OCI-LY3 (cell line): ENCODE measurements around the gene IGSF23.

Experiments used
- CTCF ChIP-seq: fragments of 200-600, 300-600 bp; sonication (generic); IDR thresholded peaks from 2 replicates; pipeline ENCODE4 v1.5.1; 2014; ENCODE audit warnings: antibody characterized with exemption, low read length, low read depth
- EZH2phosphoT487 ChIP-seq: fragments of 200-600 bp; shearing (Covaris generic); IDR thresholded peaks from 2 replicates; pipeline ENCODE4 v1.6.1; 2018; ENCODE audit warnings: antibody characterized with exemption, mixed run types, low read depth

GRCh38 chr19:44648631-44649251, 35.4 kb downstream of the IGSF23 start:
- TF ChIP-seq CTCF (no peak), EZH2phosphoT487 (no peak)
